HCT116 (cell line): ENCODE data around the gene NOL4L. TPM values are rescaled to one million over a fixed set of nuclear protein-coding genes. Genes with fewer than 3 reads are reported as not detected.

ENCODE experiments used
- ATAC-seq: fragments of 200-7000 bp; cut with Tn5 transposase; 2 replicates; pipeline ENCODE4 v1.9.1; 2020; ENCODE audit warnings: mild to moderate bottlenecking, moderate library complexity
- BruUV-seq: library from RNA; stranded (reverse); fragments of 400-500 nt; replicated peaks from 2 replicates; lab custom pipeline; 2021; lab: Mats Ljungman, UMichigan
- CTCF ChIA-PET: fragments of 300-600 bp; sonication (Branson Sonifier 250); formaldehyde crosslinking; loops from one replicate; lab custom pipeline; 2021; ENCODE audit warnings: antibody characterized with exemption; lab: Charles Lee
- POLR2A ChIA-PET: fragments of 300-600, 350-600 bp; sonication (Branson Sonifier 250); formaldehyde crosslinking; loops from one replicate; lab custom pipeline; 2021; ENCODE audit warnings: antibody characterized with exemption; lab: Charles Lee
- RAD21 ChIA-PET, 2 experiments: fragments of 300-600 bp; sonication (Branson Sonifier 250); formaldehyde crosslinking; loops; one replicate each; lab custom pipeline; 2023; ENCODE audit warnings: low total read pairs in 2 of 2; ENCODE audit not compliant: uncharacterized antibody in 2 of 2, unreplicated experiment in 2 of 2, low non-redundant PET in 1 of 2; lab: Charles Lee
- DNase-seq: peaks from one replicate; pipeline ENCODE4 v3.0.0-alpha.2; 2010; ENCODE audit warnings: low read depth, low spot score
- H2AFZ ChIP-seq: fragments of 200-600 bp; shearing (Covaris generic), sonication (generic); 2 replicates; pipeline ENCODE4 v1.6.1; 2017; ENCODE audit warnings: low read depth, mixed run types, mixed read lengths, antibody characterized with exemption, low read length; ENCODE audit not compliant: poor library complexity, severe bottlenecking
- H3K27ac ChIP-seq: 2 replicates; pipeline ENCODE4 v1.5.1; 2012; ENCODE audit warnings: low read depth, low read length
- H3K27me3 ChIP-seq: fragments of 200-600 bp; sonication (generic); 2 replicates; pipeline ENCODE4 v1.6.1; 2016; ENCODE audit warnings: mixed run types, low read length, mixed read lengths; ENCODE audit not compliant: insufficient read depth
- H3K36me3 ChIP-seq, 2 experiments: fragments of 200-500 bp in 1 of 2; fragments of 200-600 bp in 1 of 2; sonication (Bioruptor generic) in 1 of 2; sonication (generic) in 1 of 2; 2 replicates each; pipeline versions ENCODE4 v1.5.1 to v1.6.1; 2014 to 2016; ENCODE audit warnings: low read length in 2 of 2, inconsistent platforms in 1 of 2, mixed read lengths in 1 of 2, mixed run types in 1 of 2; ENCODE audit not compliant: insufficient read depth in 2 of 2, control insufficient read depth in 1 of 2
- H3K4me1 ChIP-seq, 2 experiments: fragments of 200-600 bp in 1 of 2; sonication (generic) in 1 of 2; 2 replicates each; pipeline versions ENCODE4 v1.5.1 to v1.6.1; 2012 to 2017; ENCODE audit warnings: low read length in 2 of 2, inconsistent platforms in 1 of 2, mild to moderate bottlenecking in 1 of 2, mixed read lengths in 1 of 2, mixed run types in 1 of 2, moderate library complexity in 1 of 2; ENCODE audit not compliant: insufficient read depth in 2 of 2, control insufficient read depth in 1 of 2
- H3K4me2 ChIP-seq: fragments of 200-600 bp; sonication (generic); 2 replicates; pipeline ENCODE4 v1.6.1; 2017; ENCODE audit warnings: mixed run types, low read length, mixed read lengths
- H3K4me3 ChIP-seq, 2 experiments: fragments of 200-600 bp in 1 of 2; sonication (generic) in 1 of 2; replicated peaks in 1 of 2; 2 replicates each; pipeline ENCODE4 v1.5.1; 2011 to 2016; ENCODE audit warnings: low read length in 2 of 2, control low read depth in 1 of 2, low read depth in 1 of 2, mild to moderate bottlenecking in 1 of 2, mixed read lengths in 1 of 2, mixed run types in 1 of 2
- H3K79me2 ChIP-seq: fragments of 200-600 bp; sonication (generic); 2 replicates; pipeline ENCODE4 v1.6.1; 2017; ENCODE audit warnings: mild to moderate bottlenecking, mixed run types, low read length, moderate library complexity, mixed read lengths; ENCODE audit not compliant: insufficient read depth
- H3K9ac ChIP-seq: fragments of 200-600 bp; sonication (generic); 2 replicates; pipeline ENCODE4 v1.6.1; 2016; ENCODE audit warnings: low read length, mixed read lengths
- H3K9me2 ChIP-seq: fragments of 200-600 bp; sonication (generic), shearing (Covaris generic); 2 replicates; pipeline ENCODE4 v1.6.1; 2017; ENCODE audit warnings: mixed run types, mild to moderate bottlenecking, moderate library complexity; ENCODE audit not compliant: insufficient read depth
- H3K9me3 ChIP-seq, 2 experiments: fragments of 200-500 bp in 1 of 2; fragments of 200-600 bp in 1 of 2; sonication (Bioruptor generic) in 1 of 2; sonication (generic) in 1 of 2; 2 replicates each; pipeline ENCODE4 v1.6.1; 2014 to 2017; ENCODE audit warnings: low read length in 2 of 2, mixed read lengths in 2 of 2, inconsistent platforms in 1 of 2, low read depth in 1 of 2, mild to moderate bottlenecking in 1 of 2, mixed run types in 1 of 2, moderate library complexity in 1 of 2; ENCODE audit not compliant: control insufficient read depth in 1 of 2, insufficient read depth in 1 of 2
- H4K20me1 ChIP-seq: fragments of 200-600 bp; sonication (generic), shearing (Covaris generic); 2 replicates; pipeline ENCODE4 v1.6.1; 2017; ENCODE audit warnings: mixed run types, mild to moderate bottlenecking, moderate library complexity; ENCODE audit not compliant: insufficient read depth
- FOSL1 ChIP-seq: IDR thresholded peaks from 2 replicates; pipeline ENCODE4 v1.6.1; 2012; ENCODE audit warnings: low read depth
- SIN3A ChIP-seq: IDR thresholded peaks from 2 replicates; pipeline ENCODE4 v1.6.1; 2012; ENCODE audit warnings: low read depth
- SP1 ChIP-seq: IDR thresholded peaks from 2 replicates; pipeline ENCODE4 v1.6.1; 2012; ENCODE audit warnings: low read depth
- ZFX ChIP-seq: fragments of 450-650 bp; IDR thresholded peaks from 2 replicates; pipeline ENCODE4 v1.6.1; 2017
- ZNF274 ChIP-seq: fragments of 200-500 bp; sonication (Bioruptor generic); IDR thresholded peaks from 2 replicates; pipeline ENCODE4 v1.6.1; 2014; ENCODE audit warnings: mild to moderate bottlenecking, low read depth, low read length, inconsistent platforms
- intact Hi-C: fragments of 100-400 bp; cut with micrococcal nuclease; formaldehyde crosslinking; loops from 2 replicates; pipeline ENCODE4 v1.10.0; 2022
- total RNA-seq: library from RNA; stranded (reverse); gene quantifications from one replicate; pipeline ENCODE4 v1.2.1, GENCODE V29; 2021; ENCODE audit not compliant: unreplicated experiment
- TF ChIP-seq, protein P1 (sequence below): IDR thresholded peaks from 2 replicates; pipeline ENCODE4 v1.6.1; 2011; ENCODE audit warnings: mild to moderate bottlenecking, low read length, moderate library complexity; ENCODE audit not compliant: insufficient replicate concordance; ENCODE audit errors: extremely low read depth
- TF ChIP-seq, protein P2 (sequence below): IDR thresholded peaks from 2 replicates; pipeline ENCODE4 v1.6.1; 2012; ENCODE audit warnings: low read depth
- TF ChIP-seq, protein P3 (sequence below): IDR thresholded peaks from 2 replicates; pipeline ENCODE4 v1.6.1; 2012

Gene NOL4L
- total RNA-seq, 1 experiment from 2014 or later, result 5.9 TPM

DNA sequence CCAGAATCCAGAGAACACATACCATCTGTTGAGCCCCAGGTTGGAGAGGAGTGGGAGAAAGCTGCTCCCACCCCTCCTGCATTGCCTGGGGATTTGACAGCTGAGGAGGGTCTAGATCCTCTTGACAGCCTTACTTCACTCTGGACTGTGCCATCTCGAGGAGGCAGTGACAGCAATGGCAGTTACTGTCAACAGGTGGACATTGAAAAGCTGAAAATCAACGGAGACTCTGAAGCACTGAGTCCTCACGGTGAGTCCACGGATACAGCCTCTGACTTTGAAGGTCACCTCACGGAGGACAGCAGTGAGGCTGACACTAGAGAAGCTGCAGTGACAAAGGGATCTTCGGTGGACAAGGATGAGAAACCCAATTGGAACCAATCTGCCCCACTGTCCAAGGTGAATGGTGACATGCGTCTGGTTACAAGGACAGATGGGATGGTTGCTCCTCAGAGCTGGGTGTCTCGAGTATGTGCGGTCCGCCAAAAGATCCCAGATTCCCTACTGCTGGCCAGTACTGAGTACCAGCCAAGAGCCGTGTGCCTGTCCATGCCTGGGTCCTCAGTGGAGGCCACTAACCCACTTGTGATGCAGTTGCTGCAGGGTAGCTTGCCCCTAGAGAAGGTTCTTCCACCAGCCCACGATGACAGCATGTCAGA, 149.6 kb downstream of the NOL4L start:
- Histone ChIP-seq H3K27me3 (no peaks in the 10 kb centered on the region), H3K4me3 (no peak overlapping the region), H2AFZ (no peak overlapping the region), H3K4me2 (no peak overlapping the region), H3K9me3 (no peaks in the 10 kb centered on the region), H3K36me3 (peaks cover 37 to 56% of the 10 kb centered on the region in 2 experiments), H3K9me2 (no peaks in the 10 kb centered on the region), H3K79me2 (no peaks in the 10 kb centered on the region; the same call in 1 of the 2 replicates), H3K27ac (no peak overlapping the region), H4K20me1 (no peaks in the 10 kb centered on the region), H3K9ac (no peak overlapping the region), H3K4me1 (no peaks in the 10 kb centered on the region)
- ChIA-PET CTCF (no interaction called here), RAD21 (no interaction called here), POLR2A (no interaction called here)
- intact Hi-C loops, result no loop called here
- TF ChIP-seq SP1 (no peak), ZFX (no peak), FOSL1 (no peak), ZNF274 (no peak), SIN3A (no peak)
- TF ChIP-seq, protein P1, sequence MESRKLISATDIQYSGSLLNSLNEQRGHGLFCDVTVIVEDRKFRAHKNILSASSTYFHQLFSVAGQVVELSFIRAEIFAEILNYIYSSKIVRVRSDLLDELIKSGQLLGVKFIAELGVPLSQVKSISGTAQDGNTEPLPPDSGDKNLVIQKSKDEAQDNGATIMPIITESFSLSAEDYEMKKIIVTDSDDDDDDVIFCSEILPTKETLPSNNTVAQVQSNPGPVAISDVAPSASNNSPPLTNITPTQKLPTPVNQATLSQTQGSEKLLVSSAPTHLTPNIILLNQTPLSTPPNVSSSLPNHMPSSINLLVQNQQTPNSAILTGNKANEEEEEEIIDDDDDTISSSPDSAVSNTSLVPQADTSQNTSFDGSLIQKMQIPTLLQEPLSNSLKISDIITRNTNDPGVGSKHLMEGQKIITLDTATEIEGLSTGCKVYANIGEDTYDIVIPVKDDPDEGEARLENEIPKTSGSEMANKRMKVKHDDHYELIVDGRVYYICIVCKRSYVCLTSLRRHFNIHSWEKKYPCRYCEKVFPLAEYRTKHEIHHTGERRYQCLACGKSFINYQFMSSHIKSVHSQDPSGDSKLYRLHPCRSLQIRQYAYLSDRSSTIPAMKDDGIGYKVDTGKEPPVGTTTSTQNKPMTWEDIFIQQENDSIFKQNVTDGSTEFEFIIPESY, result no peak
- TF ChIP-seq, protein P2, sequence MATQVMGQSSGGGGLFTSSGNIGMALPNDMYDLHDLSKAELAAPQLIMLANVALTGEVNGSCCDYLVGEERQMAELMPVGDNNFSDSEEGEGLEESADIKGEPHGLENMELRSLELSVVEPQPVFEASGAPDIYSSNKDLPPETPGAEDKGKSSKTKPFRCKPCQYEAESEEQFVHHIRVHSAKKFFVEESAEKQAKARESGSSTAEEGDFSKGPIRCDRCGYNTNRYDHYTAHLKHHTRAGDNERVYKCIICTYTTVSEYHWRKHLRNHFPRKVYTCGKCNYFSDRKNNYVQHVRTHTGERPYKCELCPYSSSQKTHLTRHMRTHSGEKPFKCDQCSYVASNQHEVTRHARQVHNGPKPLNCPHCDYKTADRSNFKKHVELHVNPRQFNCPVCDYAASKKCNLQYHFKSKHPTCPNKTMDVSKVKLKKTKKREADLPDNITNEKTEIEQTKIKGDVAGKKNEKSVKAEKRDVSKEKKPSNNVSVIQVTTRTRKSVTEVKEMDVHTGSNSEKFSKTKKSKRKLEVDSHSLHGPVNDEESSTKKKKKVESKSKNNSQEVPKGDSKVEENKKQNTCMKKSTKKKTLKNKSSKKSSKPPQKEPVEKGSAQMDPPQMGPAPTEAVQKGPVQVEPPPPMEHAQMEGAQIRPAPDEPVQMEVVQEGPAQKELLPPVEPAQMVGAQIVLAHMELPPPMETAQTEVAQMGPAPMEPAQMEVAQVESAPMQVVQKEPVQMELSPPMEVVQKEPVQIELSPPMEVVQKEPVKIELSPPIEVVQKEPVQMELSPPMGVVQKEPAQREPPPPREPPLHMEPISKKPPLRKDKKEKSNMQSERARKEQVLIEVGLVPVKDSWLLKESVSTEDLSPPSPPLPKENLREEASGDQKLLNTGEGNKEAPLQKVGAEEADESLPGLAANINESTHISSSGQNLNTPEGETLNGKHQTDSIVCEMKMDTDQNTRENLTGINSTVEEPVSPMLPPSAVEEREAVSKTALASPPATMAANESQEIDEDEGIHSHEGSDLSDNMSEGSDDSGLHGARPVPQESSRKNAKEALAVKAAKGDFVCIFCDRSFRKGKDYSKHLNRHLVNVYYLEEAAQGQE, result no peak
- TF ChIP-seq, protein P3, sequence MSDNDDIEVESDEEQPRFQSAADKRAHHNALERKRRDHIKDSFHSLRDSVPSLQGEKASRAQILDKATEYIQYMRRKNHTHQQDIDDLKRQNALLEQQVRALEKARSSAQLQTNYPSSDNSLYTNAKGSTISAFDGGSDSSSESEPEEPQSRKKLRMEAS, result no peak
- DNase-seq, result no peak
- ATAC-seq, result no peak
- no TSS peak for BruUV-seq
